GM19240 (cell line): ENCODE data around the gene SGMS1.

Experiments used
- DNase-seq: peaks from one replicate; pipeline ENCODE4 v3.0.0; 2011; ENCODE audit warnings: low spot score; ENCODE audit not compliant: insufficient read length

The SGMS1 gene

DNA sequence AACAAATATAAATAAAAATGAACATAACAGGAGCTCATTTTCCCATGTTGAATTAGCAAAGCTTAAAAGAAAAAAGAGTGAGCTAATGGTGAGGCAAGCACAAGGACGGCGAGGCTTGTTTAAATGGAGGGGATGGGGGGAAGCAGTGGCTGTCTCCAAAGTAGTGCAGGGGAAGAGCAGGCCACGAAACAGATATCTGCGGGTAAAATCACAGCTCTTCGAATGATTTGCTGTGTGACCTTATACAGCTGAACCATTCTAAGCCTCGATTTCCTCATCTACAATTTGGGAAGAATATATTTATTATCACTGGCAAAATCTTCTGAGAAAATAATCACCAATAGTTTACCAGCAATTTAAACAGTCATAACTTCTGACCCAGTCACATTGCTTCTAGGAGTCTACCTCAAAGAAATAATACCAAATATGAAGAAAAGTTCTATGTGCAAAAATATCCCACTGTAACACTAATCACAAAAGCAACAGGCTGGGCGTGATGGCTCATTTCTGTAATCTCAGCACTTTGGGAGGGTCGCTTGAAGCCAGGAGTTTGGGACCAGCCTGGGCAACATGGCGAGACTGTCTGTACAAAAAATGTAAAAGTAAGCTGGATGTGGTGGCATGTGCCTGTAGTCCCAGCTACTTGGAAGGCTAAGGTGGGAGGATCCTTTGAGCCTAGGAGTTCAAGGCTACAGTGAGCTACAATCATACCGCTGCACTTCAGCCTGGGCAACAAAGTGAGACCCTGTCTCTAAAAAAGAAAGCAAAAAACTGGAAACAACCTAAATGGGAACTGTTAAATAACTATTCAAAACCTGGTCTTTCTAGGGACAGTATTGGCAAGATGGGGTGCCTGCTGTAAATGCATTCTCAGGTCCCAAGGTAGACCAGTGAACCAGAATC, 309.3 kb downstream of the SGMS1 start:
- no peak for DNase-seq

- DNase-seq = no peak
These were observed 311.0 kb downstream of the SGMS1 start for GRCh38 chr10:50312464-50313437.

DNA sequence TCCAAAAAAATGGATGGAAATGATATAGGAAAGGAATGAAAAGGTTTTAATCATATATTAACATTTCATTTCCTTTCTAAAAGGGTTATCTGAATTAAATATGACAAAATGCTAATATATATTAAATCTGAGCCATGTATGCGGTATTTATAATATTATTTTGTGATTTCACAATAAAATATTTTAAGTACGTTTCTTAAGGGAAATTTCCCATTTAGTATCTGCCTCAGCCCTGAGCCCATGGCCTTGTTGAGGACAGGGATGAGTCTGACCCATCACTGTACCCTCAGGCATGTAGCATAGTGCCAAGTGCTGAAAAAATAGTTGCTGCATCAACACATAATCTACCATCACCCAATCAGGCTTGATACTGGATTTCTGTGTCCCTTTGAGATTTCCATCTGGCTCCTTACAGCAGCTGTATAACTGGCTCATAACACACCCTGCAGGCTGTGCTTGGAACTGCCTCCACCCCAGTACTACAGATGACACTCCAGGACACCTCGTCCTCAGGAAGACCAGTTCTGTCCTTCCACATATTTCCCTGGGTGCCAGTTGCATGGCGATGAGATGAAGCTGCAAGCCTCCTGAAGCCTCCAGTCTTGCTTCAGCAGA, 313.1 kb downstream of the SGMS1 start:
- no peak for DNase-seq

DNA sequence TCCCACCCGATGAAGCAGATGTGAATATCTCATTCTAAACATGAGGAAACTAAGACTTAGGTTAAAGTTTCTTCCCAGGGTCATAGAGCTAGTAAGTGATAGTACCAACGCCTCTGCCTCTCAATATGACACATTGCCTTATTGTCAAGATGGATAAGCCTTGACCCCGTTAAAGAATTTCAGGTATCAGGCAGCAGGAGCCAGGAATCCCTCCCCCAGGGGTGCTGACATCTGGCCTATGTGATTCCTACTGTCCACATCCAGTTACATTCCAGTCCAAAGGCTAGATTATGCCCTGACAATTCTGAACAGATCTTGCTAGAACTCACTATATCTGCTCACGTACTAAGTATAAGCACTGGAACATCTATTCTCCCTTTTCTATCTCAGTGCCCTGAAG, 314.4 kb downstream of the SGMS1 start:
- DNase-seq = no peak

- DNase-seq = no peak
These were observed 319.1 kb downstream of the SGMS1 start for GRCh38 chr10:50304660-50305059.

DNA sequence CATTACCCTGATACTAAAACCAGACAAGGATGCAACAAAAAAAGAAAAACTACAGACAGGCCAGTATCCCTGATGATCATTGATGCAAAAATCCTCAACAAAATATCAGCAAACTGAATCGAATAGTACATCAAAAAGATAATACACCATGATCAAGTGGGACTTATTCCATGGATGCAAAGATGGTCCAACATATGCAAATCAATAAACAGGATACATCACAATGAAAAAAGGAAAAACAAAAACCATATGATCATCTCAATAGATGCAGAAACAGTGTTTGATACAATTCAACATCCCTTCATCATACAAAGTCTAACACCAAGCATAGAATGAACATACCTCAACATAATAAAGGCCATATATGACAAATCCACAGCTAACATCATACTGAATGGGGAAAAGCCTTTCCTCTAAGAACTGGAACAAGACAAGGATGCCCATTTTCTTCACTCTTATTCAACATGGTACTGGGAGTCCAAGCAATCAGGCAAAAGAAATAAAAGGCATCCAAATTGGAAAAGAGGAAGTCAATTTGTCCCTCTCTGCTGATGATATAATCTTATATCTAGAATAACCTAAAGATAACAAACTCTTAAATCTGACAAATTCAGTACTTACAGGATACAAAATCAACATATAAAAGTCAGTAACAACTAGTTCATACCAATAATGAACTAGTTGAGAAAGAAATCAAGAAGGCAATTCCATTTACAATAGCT, 323.6 kb downstream of the SGMS1 start:
- DNase-seq = no peak

- no peak for DNase-seq
These were observed 328.4 kb downstream of the SGMS1 start for GRCh38 chr10:50295367-50295766.

GRCh38 chr10:50294582-50294981, 329.2 kb downstream of the SGMS1 start:
- DNase-seq = no peak

GRCh38 chr10:50293513-50294313, 330.0 kb downstream of the SGMS1 start:
- DNase-seq = no peak

DNA sequence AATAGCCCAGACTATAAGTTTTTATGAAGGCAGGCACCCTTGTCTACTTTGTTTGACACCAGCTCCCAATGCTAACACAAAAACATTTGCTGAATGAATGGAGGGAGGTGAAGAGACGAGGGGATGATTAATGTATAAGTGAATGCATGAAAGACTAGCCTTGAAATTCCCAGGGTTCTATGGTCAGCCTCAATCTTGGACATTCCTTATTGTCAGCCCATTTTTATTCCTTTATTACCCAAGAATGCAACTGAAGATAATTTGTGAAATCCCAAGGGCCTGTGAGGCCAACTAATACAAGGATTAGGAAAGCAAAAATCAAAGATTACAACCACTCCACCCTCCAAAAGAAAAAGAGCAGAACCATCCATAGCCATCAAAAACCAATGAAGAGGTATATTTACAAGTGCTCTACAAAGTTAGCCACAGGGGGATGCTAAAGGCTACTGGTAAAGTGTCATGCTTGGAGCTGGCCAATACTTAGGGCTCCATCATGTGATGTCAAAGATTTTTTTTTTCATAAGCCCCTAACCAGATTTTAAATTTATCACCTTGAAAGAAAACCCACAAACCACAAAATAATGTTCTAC, 332.4 kb downstream of the SGMS1 start:
- no peak for DNase-seq

DNA sequence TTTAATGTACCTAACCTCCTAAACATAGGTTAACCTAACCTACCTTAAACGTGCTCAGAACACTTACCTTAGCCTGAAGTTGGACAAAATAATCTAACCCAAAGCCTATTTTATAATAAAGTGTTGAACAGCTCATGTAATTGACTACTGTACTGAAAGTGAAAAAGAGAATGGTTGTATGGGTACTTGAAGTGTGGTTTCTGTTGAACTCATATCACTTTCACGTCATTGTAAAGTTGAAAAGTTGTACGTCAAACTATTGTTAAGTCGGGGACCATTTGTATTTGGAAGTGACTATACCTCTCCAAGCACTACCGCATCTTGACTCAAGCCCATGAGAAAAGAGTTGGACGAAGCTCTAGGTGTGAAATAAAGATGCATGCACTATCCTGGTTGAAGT, 334.6 kb downstream of the SGMS1 start:
- DNase-seq = no peak

DNA sequence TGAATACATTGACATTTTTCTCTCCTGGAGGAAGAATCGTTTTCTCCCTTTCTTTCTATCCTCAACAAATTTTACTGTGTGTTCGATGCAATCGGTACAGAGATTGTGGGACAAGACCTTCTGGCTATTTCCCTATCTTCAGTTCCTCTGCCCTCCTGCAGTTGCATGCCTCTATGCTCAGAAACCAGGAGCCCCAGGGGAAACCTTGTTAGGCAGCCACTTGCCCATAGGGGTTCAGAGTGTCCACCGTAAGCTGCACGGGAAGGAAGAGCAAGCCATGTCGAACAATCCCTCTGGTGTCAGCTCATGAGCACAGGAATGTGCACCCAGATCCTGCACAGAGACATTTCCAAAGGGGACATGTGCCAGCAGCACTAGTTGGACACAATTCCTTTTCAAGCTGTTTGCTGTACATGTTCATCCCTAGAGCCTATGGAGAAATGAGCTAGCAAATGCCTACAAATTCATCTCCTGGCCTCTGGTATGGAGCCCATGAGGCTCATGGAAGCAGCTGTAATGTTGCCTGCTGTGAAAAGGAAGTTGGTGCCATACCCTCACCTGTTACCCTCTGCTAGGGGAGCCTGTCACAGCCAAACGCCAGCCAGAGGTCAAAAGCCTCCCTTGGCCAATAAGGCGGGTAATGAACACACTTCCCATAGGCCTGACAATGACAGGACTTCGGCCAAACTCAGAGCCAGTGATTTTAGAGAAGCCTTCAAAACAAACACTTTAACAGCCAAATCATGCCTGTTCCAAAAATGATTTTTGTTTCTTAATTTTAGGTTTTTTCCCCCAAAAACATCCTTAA, 336.6 kb downstream of the SGMS1 start:
- DNase-seq = no peak

DNA sequence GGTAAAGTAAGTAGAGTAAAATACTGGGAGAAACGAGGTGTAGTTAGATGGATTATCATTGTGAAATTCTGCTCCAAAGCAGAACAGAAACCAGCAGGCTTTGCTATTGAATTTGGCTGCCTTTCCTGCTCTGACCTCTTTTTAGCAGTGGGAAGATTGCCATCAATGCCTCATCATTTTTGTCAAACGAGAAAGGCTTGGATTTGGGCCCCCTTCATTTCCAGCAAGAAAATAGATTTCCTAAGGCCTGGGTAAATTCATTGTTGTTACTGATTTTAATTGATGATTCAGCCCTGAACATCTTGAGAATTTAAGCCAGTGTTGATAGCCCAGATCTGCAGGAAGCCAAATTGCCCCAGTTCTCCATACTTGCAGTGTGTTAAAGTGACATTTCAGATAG, 337.2 kb downstream of the SGMS1 start:
- DNase-seq = no peak

DNA sequence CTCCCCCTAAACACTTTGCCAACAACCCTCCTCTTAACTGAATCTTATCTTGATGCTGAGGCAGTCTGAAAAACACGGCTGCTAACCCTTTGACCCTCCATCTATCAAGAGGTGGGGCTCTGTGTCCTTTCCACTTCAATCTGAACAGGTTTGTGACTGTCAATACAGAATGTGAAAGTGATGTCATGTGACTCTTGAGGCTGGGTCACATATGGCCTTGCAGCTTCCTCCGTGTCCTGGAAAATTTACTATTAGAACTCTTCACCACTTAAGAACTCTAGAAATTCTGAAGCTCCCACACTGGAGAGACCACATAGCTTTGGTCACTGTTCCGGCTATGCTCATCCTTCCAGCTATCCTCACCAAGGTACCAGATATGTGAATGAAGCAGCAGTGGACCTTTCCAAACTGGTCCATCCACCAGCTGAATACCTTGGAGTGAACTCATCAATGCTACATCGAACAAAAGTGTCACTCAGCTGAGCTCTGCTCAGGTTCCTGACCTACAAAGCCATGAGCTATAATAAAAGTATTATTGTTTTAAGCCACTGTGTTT, 341.7 kb downstream of the SGMS1 start:
- DNase-seq = no peak

GRCh38 chr10:50281210-50281966, 342.4 kb downstream of the SGMS1 start:
- no peak for DNase-seq

- no peak for DNase-seq
These were observed 343.5 kb downstream of the SGMS1 start for GRCh38 chr10:50280049-50280841.

DNA sequence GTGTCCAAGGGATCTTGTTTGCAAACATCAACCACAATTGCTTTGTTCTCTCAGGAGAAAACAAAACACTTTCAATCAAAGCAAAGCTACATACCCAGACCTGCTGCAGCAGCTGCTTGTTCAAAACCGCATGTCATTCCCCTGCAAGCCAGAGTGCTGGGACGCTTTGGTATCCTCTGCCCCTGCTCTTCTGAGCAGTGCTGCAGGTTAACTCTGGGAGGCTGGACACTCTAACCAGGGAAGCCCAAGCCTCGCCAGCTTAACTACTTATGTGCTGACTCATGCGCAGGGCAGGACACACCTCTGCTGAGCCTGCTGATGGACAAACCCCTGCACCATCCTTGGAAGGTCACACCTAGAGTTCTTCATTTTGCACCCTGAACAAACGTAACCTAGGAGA, 344.3 kb downstream of the SGMS1 start:
- no peak for DNase-seq
